K562 (cell line): ENCODE results near the gene SRSF1. TPM values are rescaled to one million over a fixed set of nuclear protein-coding genes. Genes with fewer than 3 reads are reported as not detected.

Source experiments
- CAMTA2 ChIP-seq: fragments of 250-450 bp; sonication (Bioruptor Pico); conservative IDR thresholded peaks from 2 replicates; pipeline ENCODE4 v1.5.1; 2022
- DACH1 ChIP-seq: fragments of 450-650 bp; IDR thresholded peaks from 2 replicates; pipeline ENCODE4 v1.6.1; 2018; ENCODE audit not compliant: partially characterized antibody
- E2F5 ChIP-seq: sonication (generic); formaldehyde crosslinking; IDR thresholded peaks from 2 replicates; pipeline ENCODE4 v1.8.0; 2022; ENCODE audit warnings: mild to moderate bottlenecking, missing genetic modification reagents
- EP300 ChIP-seq: IDR thresholded peaks from 2 replicates; pipeline ENCODE4 v1.6.1; 2012; ENCODE audit warnings: low read length, improper control_type of control experiment
- EZH2 ChIP-seq: IDR thresholded peaks from 2 replicates; pipeline ENCODE4 v1.6.1; 2012; ENCODE audit warnings: low read depth, mild to moderate bottlenecking, inconsistent platforms, low read length, borderline replicate concordance
- GTF3C2 ChIP-seq: IDR thresholded peaks from 3 replicates; pipeline ENCODE4 v1.6.1; 2011; ENCODE audit warnings: borderline replicate concordance, mild to moderate bottlenecking, moderate library complexity; ENCODE audit not compliant: insufficient read length; ENCODE audit errors: extremely low read depth
- HOMEZ ChIP-seq: fragments of 250-450 bp; sonication (Bioruptor Pico); IDR thresholded peaks from 2 replicates; pipeline ENCODE4 v1.4.0; 2020; ENCODE audit warnings: mild to moderate bottlenecking, moderate library complexity
- KDM4B ChIP-seq, 2 experiments: fragments of 450-650 bp in 1 of 2; sonication (generic) in 1 of 2; IDR thresholded peaks; 2 replicates each; pipeline ENCODE4 v1.6.1; 2016 to 2017; ENCODE audit warnings: borderline replicate concordance in 2 of 2, antibody characterized with exemption in 1 of 2, low read depth in 1 of 2, mild to moderate bottlenecking in 1 of 2
- MECOM ChIP-seq: fragments of 250-450 bp; sonication (Bioruptor Pico); IDR thresholded peaks from 2 replicates; pipeline ENCODE4 v1.8.0; 2022; ENCODE audit warnings: inconsistent platforms
- MYBL2 ChIP-seq, 2 experiments: fragments of 450-650 bp in 1 of 2; sonication (generic) in 1 of 2; formaldehyde crosslinking in 1 of 2; IDR thresholded peaks; 2 replicates each; pipeline versions ENCODE4 v1.6.1 to v1.8.1; 2017 to 2022; ENCODE audit warnings: borderline replicate concordance in 1 of 2, inconsistent platforms in 1 of 2, low read depth in 1 of 2, mild to moderate bottlenecking in 1 of 2, missing genetic modification reagents in 1 of 2, moderate library complexity in 1 of 2
- THAP12 ChIP-seq: fragments of 250-450 bp; sonication (Bioruptor Pico); IDR thresholded peaks from 2 replicates; pipeline ENCODE4 v1.9.0; 2021; ENCODE audit warnings: mild to moderate bottlenecking, inconsistent platforms
- TSHZ1 ChIP-seq: fragments of 250-450 bp; sonication (Bioruptor Pico); IDR thresholded peaks from 2 replicates; pipeline ENCODE4 v1.4.0; 2020; ENCODE audit warnings: mild to moderate bottlenecking, moderate library complexity
- ZNF354B ChIP-seq: fragments of 250-450 bp; sonication (Bioruptor Pico); IDR thresholded peaks from 2 replicates; pipeline ENCODE4 v1.4.0; 2020
- ZNF766 ChIP-seq: fragments of 200-800 bp; sonication (Bioruptor generic); conservative IDR thresholded peaks from 2 replicates; pipeline ENCODE4 v1.6.1; 2016; ENCODE audit warnings: missing genetic modification characterization, missing compliant biosample characterization
- polyA plus RNA-seq, 8 experiments: library from polyadenylated mRNA; depleted of rRNA in 4 of 8; stranded (reverse) in 5 of 8; unstranded in 3 of 8; fragments of >200 nt; fragmentation: Nextera tagmentation in 2 of 8; fragmentation: Illumina TruSeq in 1 of 8; extraction: Ambion mirVana in 2 of 8; extraction: Trizol in 1 of 8; gene quantifications; 2 replicates each; pipeline versions ENCODE4 v1.2.1 to v1.2.3, GENCODE V29; 2011 to 2014; ENCODE audit warnings: inconsistent platforms in 1 of 8, missing spikeins in 1 of 8
- total RNA-seq, 7 experiments: library from RNA; depleted of rRNA in 6 of 7; stranded (reverse); fragments of >200 nt in 6 of 7; fragmentation: Illumina TruSeq in 2 of 7; extraction: Trizol in 2 of 7; gene quantifications; 2 replicates each; pipeline versions ENCODE4 v1.2.1 to v1.2.3, GENCODE V29; 2011 to 2021; ENCODE audit warnings: low replicate concordance in 1 of 7

Gene SRSF1
- total and polyA plus RNA-seq, 9 of the 15 experiments (the other 6 are each of a cell fraction or from before 2014, with no cell fraction given): 77.8 to 559 (median 442) TPM

GRCh38 chr17:58007781-58008706, 998 bp upstream of the SRSF1 start (continued):
- TF ChIP-seq HOMEZ (CRISPR knock-in tag) (no peak), EZH2 (no peak), GTF3C2 (no peak), ZNF766 (CRISPR knock-in tag) (no peak), MYBL2 (IDR thresholded peaks at IDR 0.05; ENCODE audit: low read depth) (peak; percentile 5), MYBL2 (CRISPR knock-in tag; IDR thresholded peaks at IDR 0.05; ENCODE audit: borderline replicate concordance) (no peak), DACH1 (no peak), ZNF354B (CRISPR knock-in tag) (no peak), MECOM (no peak), EP300 (no peak), TSHZ1 (CRISPR knock-in tag) (no peak), THAP12 (CRISPR knock-in tag) (peak; percentile 18; the same call in 1 of the 2 replicates), KDM4B (IDR thresholded peaks at IDR 0.05; ENCODE audit: borderline replicate concordance in 2 of 2, low read depth in 1 of 2) (no peak), CAMTA2 (CRISPR knock-in tag) (0 out of 2 replicates have a peak, but pooled peaks have one; percentile 15), E2F5 (CRISPR knock-in tag) (no peak)
